Thyroid gland (tissue), 4 donors: Measurements from ENCODE around the gene APP.

Experiments used
- POLR2A ChIP-seq, 2 donors: fragments of 450-650 bp; IDR thresholded peaks; one replicate each; pipeline ENCODE4 v1.6.1; 2017; ENCODE audit warnings: antibody characterized with exemption in 2 of 2, mild to moderate bottlenecking in 2 of 2, moderate library complexity in 1 of 2
- TF ChIP-seq, protein P1 (sequence below), 6 experiments: fragments of 200-600 bp in 3 of 6; fragments of 450-650 bp in 3 of 6; sonication (generic) in 3 of 6; IDR thresholded peaks; one replicate each; pipeline ENCODE4 v1.5.1; 2016 to 2019; ENCODE audit warnings: antibody characterized with exemption in 6 of 6, mild to moderate bottlenecking in 2 of 6, inconsistent platforms in 1 of 6, moderate library complexity in 1 of 6

DNA sequence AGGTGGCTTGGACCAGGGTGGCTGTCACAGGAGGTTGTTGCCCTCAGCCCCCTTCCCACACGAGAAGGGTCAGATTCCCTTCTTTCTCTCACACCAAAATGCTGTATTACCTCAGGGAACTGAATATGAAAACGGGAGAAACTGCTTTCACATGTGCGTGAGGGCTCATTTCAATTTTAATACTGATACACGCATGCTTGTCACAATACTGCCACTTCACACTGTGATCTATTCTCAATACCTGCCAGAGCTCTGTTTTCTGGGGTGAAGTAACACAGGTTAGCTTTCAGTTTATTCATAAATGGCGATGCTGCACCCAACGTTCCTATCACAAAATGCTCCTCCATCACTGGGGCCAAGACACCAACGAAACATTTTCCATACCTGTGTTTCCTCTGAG, 181.8 kb downstream of the APP start:
- TF ChIP-seq, protein P1, sequence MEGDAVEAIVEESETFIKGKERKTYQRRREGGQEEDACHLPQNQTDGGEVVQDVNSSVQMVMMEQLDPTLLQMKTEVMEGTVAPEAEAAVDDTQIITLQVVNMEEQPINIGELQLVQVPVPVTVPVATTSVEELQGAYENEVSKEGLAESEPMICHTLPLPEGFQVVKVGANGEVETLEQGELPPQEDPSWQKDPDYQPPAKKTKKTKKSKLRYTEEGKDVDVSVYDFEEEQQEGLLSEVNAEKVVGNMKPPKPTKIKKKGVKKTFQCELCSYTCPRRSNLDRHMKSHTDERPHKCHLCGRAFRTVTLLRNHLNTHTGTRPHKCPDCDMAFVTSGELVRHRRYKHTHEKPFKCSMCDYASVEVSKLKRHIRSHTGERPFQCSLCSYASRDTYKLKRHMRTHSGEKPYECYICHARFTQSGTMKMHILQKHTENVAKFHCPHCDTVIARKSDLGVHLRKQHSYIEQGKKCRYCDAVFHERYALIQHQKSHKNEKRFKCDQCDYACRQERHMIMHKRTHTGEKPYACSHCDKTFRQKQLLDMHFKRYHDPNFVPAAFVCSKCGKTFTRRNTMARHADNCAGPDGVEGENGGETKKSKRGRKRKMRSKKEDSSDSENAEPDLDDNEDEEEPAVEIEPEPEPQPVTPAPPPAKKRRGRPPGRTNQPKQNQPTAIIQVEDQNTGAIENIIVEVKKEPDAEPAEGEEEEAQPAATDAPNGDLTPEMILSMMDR (IDR thresholded peaks at IDR 0.05), result no peak
- TF ChIP-seq POLR2A (IDR thresholded peaks at IDR 0.05), result no peak
